ENCODE measurements around the gene KCNE3.

GRCh38 chr11:74417379-74417804, 50.0 kb downstream of the KCNE3 start:
- TF ChIP-seq FOXP2 (optimal IDR thresholded peaks at IDR 0.05; ENCODE audit: borderline replicate concordance, extremely low read depth, extremely low read length, insufficient read depth), result no peak
- no peak for TF ChIP-seq TAF1 (IDR thresholded peaks at IDR 0.05; ENCODE audit: borderline replicate concordance, insufficient read depth, low read length)

All from PFSK-1 (cell line).